ENCODE data around the gene ABCA4.

ABCA4 gene

DNA sequence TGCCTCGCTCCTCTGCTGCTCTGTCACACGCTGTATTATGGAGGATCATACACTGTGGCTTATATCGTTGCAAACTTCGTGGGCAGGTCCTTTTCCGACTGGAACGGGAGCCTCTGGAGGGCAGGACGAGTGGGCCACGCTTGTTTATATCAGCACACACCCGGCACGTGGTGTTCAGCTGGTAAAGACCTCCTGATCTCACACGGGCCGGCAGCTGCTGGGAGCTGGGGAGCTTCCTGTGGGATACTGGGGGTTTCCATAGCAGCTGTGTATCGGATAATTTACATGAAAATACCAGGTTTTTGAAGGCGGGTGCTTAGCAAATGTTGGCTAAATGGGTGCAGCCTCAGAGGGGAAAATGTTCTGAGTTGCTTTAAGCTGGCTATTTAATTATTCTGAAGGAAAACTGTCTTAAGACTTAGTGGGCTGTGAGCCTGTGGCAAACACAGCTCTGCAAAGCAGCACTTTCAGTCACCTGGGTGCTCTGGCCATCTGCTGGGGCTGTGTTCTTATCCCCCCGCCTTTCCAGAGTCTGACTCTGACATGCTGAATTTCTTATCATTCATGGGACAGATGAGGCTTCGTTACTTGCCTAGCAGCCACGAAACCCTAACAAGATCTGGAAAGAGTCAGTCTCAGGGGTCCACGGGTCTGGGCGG is 108.1 kb downstream of the ABCA4 start:
- TF ChIP-seq SIN3A (IDR thresholded peaks at IDR 0.05; ENCODE audit: borderline replicate concordance, insufficient read depth, low read length) (no peak), TAF1 (IDR thresholded peaks at IDR 0.05; ENCODE audit: borderline replicate concordance, insufficient read depth, low read length) (no peak), POLR2AphosphoS5 (IDR thresholded peaks at IDR 0.05; ENCODE audit: low read depth, low read length) (no peak), FOXP2 (optimal IDR thresholded peaks at IDR 0.05; ENCODE audit: borderline replicate concordance, extremely low read depth, extremely low read length, insufficient read depth) (no peak)
- TF ChIP-seq, protein P1, sequence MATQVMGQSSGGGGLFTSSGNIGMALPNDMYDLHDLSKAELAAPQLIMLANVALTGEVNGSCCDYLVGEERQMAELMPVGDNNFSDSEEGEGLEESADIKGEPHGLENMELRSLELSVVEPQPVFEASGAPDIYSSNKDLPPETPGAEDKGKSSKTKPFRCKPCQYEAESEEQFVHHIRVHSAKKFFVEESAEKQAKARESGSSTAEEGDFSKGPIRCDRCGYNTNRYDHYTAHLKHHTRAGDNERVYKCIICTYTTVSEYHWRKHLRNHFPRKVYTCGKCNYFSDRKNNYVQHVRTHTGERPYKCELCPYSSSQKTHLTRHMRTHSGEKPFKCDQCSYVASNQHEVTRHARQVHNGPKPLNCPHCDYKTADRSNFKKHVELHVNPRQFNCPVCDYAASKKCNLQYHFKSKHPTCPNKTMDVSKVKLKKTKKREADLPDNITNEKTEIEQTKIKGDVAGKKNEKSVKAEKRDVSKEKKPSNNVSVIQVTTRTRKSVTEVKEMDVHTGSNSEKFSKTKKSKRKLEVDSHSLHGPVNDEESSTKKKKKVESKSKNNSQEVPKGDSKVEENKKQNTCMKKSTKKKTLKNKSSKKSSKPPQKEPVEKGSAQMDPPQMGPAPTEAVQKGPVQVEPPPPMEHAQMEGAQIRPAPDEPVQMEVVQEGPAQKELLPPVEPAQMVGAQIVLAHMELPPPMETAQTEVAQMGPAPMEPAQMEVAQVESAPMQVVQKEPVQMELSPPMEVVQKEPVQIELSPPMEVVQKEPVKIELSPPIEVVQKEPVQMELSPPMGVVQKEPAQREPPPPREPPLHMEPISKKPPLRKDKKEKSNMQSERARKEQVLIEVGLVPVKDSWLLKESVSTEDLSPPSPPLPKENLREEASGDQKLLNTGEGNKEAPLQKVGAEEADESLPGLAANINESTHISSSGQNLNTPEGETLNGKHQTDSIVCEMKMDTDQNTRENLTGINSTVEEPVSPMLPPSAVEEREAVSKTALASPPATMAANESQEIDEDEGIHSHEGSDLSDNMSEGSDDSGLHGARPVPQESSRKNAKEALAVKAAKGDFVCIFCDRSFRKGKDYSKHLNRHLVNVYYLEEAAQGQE (IDR thresholded peaks at IDR 0.05; ENCODE audit: insufficient read depth in 1 of 2, low read depth in 2 of 2, low read length in 2 of 2) = no peak

DNA sequence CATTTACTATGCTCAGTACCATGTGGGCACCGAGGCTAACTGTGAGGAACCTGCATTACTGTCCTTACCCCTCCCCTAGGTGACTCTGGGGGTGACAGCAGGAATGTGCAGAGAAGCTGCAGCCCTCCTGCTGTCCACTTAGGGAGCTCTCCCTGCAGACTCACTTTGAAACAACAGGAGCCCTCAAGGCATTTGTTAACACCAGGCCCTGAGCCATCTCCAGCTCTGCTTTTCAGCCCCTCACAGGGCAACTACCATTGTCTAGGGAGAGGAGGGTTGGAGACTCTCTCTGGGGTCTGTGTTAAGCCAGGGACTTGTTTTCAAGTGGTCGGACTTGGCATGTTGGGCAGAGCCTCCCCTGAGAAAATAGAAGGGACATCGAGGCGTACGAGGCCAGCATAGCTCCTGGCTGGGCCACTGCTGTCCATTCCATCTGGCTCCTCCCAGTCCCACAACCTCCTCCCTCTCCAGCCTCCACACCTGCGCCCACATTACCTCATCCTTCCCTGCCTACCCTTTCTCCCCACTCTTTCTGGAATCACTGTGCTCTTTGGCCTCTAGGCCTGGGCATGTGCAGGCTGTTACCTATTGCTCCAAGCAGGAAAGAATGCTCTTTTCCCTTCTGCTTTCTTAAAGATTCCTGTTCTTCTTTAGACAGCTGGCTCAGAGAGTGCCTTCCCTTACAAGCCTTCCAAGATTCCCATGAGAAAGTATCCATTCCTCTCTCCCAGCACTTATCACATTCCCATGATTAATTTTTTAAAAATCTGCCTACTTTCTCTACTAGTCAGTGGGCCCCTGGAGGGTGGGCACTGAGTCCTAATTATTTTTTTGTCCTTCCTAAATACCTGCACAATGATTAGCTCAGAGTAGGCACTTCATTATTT is 109.0 kb downstream of the ABCA4 start:
- TF ChIP-seq FOXP2 (optimal IDR thresholded peaks at IDR 0.05; ENCODE audit: borderline replicate concordance, extremely low read depth, extremely low read length, insufficient read depth) (no peak), SIN3A (IDR thresholded peaks at IDR 0.05; ENCODE audit: borderline replicate concordance, insufficient read depth, low read length) (no peak), POLR2AphosphoS5 (IDR thresholded peaks at IDR 0.05; ENCODE audit: low read depth, low read length) (no peak), TAF1 (IDR thresholded peaks at IDR 0.05; ENCODE audit: borderline replicate concordance, insufficient read depth, low read length) (no peak)
- TF ChIP-seq, protein P1 (IDR thresholded peaks at IDR 0.05; ENCODE audit: insufficient read depth in 1 of 2, low read depth in 2 of 2, low read length in 2 of 2) = no peak

DNA sequence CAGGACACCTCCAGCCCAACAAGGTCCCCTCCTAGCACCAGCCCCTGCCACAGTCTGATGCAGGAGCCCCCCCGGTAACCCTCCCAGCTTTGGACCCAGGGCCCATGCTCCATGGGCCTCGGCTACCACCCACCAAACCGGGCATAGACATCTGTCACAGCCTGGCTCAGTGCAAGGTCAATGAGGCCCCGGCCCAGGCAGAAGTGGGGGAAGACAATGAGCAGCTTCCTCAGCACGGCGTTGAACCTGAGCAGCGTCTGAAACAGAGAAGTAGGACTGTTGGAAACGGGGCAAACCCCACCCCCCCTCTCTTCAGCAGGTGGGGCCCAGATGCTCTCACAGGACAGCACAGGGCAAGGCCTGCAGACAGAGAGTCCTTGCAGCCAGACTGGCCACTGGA is 109.8 kb downstream of the ABCA4 start:
- TF ChIP-seq, protein P1 (IDR thresholded peaks at IDR 0.05; ENCODE audit: insufficient read depth in 1 of 2, low read depth in 2 of 2, low read length in 2 of 2) = no peak
- no peak for TF ChIP-seq POLR2AphosphoS5 (IDR thresholded peaks at IDR 0.05; ENCODE audit: low read depth, low read length)
- TF ChIP-seq SIN3A (IDR thresholded peaks at IDR 0.05; ENCODE audit: borderline replicate concordance, insufficient read depth, low read length) = no peak
- no peak for TF ChIP-seq FOXP2 (optimal IDR thresholded peaks at IDR 0.05; ENCODE audit: borderline replicate concordance, extremely low read depth, extremely low read length, insufficient read depth)
- no peak for TF ChIP-seq TAF1 (IDR thresholded peaks at IDR 0.05; ENCODE audit: borderline replicate concordance, insufficient read depth, low read length)

DNA sequence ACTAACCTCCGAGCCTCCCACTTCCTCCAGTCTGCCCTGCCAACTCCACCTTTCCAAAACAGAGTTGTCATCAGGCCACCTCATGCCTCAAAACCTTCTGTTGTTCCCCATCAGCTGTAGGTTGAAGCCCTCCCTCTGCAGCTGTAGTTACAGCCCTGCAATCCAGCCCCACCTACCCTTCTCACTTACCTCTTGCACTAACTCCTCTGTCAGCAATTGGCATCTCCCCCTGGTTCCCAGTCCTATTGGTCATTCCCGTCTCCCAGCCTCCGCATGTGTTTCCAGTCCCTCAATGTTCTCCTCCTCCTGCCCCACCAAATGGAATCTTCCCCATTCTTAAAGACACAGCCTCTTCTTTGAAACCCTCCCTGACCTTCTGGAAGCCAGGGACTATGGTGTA is 111.6 kb downstream of the ABCA4 start:
- TF ChIP-seq, protein P1 (IDR thresholded peaks at IDR 0.05; ENCODE audit: insufficient read depth in 1 of 2, low read depth in 2 of 2, low read length in 2 of 2) = no peak
- no peak for TF ChIP-seq TAF1 (IDR thresholded peaks at IDR 0.05; ENCODE audit: borderline replicate concordance, insufficient read depth, low read length)
- no peak for TF ChIP-seq FOXP2 (optimal IDR thresholded peaks at IDR 0.05; ENCODE audit: borderline replicate concordance, extremely low read depth, extremely low read length, insufficient read depth)
- TF ChIP-seq SIN3A (IDR thresholded peaks at IDR 0.05; ENCODE audit: borderline replicate concordance, insufficient read depth, low read length) = no peak
- TF ChIP-seq POLR2AphosphoS5 (IDR thresholded peaks at IDR 0.05; ENCODE audit: low read depth, low read length) = no peak

All from PFSK-1 (cell line).